Smooth muscle cell of the brain vasculature (primary cell): ENCODE data around the gene AHI1.

Experiments used
- DNase-seq: peaks from one replicate; pipeline ENCODE4 v3.0.0-alpha.2; 2012; ENCODE audit warnings: low read depth, low spot score

Gene AHI1

DNA sequence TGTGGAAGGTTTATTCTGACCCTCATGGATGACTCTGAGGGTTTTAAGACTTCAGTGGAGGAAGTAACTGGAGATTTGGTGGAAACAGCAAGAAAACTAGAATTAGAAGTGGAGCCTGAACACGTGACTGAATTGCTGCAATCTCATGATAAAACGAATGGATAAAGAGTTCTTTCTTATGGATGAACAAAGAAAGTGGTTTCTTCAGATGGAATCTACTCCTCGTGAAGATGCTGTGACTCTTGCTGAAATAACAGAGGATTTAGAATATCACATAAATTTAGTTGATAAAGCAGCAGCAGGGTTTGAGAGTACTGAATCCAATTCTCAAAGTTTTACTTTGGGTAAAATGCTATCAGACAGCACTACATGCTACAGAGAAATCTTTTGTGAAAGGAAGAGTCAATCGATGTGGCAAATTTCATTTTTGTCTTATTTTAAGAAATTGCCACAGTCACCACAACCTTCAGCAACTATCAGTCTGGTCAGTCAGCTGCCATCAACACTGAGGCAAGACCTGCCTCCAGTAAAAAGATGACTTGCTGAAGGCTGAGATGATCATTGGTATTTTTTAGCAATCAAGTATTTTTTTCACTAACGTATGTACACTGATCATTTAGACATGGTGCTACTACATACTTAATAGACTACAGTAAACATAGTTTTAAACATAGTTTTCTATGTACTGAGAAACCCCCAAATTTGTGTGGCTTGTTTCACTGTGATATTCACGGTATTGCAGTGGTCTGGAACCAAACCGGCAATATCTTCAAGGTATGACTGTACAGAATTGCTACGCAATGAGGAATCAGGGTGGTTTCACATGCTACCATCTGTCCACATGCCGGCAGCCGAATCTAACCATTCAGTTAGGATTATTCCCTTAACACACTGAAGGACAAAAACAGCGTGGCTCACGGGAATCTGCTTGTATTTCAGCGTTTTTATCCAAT lies 167.4 kb downstream of the AHI1 start:
- no peak for DNase-seq

DNA sequence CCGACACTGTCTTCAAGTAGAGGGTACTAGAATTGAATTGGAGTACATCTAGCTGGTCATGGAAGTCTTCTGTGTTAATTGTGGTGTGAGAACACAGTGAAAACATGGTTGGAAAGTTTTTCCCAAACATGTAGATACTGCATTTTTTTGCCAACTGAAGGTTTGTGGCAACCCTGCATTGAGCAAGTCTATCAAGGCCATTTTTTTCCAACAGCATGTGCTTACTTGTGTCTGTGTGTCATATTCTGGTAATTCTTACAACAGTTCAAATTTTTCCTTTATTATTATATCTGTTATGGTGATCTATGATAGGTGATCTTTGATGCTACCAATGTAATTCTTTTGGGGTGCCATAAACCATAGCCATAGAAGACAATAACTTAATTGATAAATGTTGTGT lies 169.4 kb downstream of the AHI1 start:
- DNase-seq: no peak

DNA sequence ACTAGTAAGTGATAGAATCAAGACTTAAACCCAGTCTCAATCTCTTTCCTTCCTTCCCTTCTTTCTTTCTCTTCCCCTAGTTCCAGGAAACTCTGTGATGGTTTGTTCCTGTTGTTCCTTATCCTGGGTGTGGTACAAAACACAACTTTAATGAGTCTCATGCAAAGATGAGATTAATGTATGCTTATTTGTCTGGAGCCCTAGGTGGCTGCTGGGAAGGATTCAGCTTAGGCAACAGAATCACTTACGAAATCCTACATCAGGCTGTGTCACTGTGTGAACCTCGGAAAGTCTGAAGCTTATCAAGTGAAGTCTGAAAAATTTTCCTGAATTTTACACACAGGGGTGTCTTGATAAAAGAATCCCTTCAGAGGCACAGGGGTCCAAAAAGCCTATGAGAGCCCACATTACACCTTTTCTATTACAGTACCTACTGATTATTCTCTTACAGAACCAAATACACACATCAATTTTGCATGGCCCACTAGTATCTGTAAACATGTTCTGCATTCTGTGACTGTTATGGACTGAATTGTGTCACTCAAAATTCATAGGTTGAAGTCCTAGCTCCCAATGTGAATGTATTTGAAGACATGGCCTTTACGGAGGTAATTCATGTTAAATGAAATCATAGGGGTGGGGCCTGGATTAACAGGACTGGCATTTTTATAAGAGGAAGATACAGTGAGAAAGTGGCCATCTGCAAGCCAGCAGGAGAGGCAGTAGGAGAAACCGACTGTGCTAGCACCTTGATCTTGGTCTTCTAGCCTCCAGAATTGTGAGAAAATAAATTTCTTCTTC lies 171.7 kb downstream of the AHI1 start:
- DNase-seq: no peak

DNA sequence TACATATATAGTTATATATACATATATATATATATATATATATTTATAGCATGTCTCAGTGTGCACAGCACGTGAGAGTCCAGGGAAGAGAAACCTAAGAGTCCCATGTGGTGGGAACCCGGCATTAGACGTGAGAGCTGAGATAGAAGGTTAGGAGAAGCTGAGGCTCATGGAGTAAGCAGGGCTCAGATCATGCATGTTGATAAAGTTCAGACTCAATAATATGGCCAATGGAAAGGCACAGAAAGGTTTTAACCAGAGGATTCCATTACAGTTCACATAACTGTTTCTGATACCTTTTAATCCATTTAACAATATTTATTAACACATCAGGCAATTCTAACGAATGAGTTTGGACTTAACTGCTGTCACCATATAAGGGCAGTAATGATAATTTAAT lies 173.0 kb downstream of the AHI1 start:
- DNase-seq: no peak

DNA sequence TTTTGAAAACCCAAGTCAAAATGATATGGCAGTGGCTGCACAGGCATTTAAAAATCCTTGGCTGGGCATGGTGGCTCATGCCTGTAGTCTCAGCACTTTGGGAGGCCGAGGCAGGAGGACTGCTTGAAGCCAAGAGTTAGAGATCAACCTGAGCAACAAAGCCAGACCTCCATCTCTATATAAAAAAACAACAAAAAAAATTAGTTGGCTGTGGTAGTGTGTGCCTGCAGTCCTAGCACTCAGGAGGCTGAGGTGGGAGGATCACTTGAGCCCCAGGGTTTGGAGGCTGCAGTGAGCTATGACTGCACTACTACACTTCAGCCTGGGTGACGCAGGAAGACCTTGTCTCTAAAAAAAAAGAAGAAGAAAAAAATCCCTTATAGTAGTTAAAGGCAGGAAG lies 173.6 kb downstream of the AHI1 start:
- DNase-seq: no peak

DNA sequence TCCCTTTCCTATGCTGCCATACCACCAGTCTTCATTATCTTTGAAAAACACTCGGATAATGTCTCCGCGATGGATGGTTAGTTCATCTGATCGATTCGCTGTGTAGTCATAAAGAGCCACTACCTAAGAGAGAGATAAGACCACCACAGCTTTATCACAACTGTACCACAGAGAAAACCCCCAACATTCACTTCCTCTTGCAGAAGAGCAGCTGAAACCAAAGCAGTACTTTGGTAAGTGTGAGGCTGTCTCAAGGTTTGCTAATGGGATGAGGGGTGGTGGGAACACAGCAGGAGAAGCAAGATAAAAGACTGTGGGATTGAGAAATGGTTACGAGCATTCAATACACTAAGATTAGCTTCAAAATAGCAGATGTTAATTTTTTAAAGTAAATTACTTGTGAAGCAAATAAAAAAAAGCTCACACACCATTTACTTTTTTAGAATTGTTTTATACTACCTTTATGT lies 174.3 kb downstream of the AHI1 start:
- no peak for DNase-seq

DNA sequence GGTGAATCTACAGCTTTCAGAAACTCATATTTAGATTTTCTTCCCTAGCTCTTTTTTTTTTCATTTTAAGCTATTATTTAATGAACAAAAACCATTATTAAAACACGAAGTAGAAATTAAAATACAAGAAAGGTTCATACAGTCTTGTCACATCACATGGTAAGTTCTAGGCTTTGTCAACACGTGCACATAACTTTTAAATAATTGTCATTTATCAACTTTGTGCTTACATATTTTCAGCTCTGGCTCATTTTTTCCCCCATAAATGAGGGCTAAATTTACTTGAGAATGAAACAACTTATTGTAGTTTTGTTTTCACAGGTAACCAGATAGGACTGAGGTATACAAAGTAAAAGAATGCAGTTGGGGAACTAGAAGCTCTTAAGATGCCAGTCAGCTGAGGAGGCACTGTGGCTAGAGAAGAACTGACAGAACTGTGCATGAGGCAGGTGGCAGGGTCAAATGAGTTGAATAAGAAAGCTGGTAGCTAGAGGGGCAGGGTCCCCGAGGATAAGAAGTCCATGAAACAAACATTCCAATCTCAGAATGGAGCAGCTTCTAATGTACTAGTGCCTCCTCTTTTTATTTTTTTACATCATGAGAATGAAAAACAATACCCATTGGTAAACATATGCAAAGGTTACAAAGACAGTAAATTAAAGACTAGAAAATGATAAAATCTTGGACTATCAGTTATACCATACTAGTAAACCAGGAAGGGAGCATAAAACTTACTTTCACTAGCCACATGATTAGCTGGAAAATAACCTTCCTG lies 174.9 kb downstream of the AHI1 start:
- DNase-seq: no peak

DNA sequence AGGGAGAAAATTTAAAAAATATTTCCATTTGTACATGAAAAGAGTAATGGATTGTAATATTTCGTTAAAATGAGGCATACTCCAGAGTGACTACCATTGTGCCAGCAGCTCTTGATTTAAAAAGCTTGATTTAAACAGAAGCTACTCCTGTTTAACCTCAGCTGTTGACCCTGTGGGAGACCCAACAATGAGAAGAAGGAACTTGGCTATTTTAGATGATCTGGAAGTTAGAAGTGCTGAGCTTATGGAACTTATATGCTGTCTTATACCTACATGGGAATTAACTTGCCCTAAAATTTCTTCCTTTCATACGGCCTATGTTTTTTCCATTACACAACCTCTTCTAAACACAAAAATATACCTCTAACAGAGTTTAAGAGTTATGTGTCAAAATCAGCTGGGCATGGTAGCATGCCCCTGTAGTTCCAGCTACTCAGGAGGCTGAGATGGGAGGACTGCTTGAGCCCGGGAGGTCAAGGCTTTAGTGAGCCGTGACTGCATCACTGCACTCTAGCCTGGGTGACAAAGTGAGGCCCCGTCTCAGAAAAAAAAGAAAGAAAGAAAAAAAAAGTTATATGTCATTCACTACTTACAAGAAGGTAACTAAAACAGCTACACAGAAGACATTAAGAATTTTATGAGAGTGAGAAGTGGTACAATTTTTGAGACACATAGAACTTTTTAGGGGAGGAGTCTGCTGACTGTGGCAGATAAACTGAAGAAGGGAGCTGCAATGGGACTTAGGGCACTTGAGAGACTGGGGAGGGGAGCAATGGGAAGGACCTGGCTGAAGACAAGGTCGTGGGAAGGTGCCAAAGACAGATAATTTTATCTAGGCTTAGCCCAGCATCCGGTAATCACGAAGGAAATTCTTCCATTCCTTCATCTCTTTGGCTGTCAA lies 176.6 kb downstream of the AHI1 start:
- no peak for DNase-seq

DNA sequence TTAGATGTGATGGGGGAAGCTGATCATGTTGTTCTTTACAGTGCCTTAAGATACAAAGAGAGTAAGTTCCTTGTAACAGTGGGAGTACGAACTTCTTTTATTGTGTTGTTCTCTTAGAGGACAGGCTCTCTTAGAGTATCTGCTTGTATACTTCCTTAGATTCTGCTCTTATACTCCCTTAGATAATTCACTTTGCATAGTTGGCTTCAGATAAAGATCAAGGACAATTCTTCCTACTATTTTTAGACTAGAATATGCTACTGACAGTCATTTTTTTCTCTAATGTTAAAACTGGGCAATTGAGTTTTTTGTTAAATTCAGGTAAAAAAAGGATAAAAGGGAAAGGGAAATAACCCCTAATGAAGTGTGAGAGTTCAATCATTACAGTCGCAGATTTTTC lies 177.7 kb downstream of the AHI1 start:
- DNase-seq: no peak

DNA sequence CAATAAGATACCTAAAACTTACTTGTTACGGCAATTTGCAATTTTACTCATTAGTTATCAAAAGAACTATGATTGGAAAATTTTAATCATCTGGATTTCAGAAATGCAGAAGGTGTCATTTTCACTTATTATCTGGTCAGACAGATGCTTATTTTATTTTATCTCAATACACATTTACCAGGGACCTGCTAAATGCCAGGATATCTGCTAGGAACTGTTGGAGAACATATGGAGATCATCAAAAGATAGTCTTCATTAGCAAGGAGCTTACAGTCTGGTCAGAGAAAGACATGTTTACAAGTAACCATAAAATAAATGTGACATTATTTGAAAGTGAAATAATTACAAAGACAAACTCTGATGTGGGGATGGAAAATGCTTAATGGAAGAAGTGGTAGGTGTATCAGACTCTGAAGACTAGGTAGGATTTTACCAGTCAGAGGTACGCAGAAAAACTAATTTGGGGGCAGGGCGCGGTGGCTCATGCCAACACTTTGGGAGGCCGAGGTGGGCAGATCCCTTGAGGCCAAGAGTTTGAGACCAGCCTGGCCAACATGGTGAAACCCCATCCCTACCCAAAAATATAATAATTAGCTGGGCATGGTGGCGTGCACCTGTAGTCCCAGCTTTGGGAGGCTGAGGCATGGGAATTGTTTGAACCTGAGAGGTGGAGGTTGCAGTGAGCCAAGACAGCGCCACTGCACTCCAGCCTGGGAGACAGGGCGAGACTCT lies 178.6 kb downstream of the AHI1 start:
- no peak for DNase-seq

DNA sequence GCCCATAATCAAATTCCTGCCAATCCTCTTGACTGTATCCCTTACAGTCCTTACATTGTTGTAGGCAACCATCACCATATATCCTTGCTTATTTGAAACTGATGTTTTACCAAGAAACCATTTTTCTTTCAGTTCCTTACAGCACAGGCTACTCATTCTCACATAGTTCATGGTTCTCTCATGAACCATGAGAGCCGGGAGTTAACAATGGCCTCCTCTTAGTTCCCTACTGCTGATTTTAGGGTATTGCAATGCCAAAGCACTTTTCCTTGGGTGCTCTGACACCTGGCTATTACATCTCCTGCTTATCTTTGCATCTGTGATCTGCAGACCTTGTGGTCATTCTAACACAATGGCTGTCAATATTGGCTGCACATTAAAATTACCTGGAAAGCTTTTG lies 183.0 kb downstream of the AHI1 start:
- DNase-seq: no peak

DNA sequence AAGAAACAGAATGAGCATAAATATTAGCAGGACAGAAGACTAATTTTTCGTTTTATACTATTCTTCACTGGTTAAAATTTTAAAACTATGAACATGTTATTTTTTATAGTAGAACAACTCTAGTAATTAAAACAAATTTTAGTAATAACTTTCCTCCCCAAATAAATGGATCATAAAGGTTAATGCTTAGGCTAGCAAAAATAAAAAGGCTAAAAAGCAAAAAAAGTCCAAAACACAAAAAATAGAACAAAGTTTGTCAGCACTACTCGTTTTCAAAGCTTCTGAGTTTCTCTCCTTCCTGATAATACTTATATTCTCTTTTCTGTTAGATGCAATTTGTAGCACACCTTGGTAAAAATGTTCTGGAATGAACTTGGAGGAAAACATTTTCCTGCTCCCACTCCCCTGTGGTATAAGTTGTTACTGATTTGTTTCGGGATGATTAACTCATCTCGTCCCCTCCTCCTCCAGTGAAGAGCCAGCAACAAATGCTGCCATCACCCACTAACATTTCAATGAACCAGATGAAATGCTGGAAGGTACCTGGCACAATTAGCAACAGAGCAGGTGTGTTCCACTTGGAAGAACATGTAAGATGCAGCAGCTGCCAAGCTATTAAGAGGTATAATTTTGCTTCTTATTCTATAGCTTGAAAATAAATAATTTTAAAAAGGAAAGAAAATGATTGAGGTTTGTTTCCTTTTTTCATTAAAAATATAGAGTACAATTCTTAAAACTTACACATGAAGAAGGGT lies 185.9 kb downstream of the AHI1 start:
- no peak for DNase-seq

DNA sequence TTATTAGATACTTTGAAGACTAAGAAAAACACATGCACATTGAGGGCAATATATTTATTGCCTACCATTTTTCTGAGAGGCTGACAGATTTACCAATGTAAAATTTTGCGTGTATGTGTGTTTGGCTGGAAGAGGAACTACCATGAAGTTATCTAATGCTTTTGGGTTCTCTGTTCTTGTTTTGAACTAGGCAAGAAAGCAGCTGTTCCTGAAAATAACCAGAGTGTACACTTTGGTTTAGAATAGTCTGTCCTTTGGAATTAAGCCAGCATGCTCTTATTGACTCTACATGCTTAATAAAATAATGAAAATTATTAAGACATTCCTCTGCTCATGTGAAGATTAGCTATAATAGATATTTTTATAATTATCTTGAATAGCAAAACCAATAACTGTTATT lies 187.2 kb downstream of the AHI1 start:
- no peak for DNase-seq

DNA sequence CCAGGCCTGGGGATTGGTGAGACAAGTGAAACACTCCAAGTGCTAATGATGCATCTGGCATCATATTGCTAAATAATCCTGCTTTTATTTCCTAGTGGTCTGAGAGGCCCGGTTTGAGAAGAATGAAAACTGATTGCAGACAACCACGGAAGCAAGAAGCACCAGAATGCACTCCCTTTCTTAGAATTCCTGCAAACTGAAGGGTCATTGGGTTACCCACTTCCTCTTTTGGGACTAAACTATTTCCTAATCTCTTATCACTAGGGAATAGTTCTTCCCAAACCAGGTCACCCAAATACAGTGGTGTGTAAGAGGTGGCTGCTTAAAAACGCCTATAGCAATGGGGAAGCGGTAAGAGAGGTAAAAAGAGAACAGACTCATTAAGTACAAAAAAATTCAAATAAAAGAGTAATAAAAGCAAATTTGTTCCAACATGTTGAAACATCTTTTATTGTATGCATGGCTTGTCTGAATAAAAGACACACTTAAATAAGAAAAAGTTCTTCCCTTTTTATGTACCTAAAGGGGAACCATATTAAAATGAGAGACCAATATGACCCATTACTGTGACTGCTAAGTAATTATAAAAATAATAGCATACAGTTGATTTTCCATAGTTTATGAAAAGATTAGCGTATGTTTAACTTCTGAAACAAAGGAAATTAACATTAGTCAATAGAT lies 190.7 kb downstream of the AHI1 start:
- no peak for DNase-seq

DNA sequence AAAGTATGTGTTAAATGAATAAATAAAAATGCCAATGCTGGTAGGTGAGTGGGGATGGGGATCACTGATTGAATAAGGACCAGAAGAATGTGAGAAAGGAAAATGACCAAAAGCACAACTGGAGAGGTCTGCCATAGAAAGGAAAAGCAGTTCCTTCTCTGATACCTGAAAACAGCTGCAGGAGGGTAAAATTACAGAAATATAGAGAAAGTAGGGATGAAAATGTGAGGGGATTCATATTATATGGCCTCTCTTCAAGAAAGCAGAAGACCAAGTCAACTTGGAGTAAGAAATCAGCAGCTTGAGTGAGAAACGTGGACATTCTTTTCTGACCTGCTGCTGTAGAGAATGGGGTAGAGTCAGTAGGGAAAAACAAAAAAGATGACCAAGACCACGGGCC lies 191.4 kb downstream of the AHI1 start:
- no peak for DNase-seq

DNA sequence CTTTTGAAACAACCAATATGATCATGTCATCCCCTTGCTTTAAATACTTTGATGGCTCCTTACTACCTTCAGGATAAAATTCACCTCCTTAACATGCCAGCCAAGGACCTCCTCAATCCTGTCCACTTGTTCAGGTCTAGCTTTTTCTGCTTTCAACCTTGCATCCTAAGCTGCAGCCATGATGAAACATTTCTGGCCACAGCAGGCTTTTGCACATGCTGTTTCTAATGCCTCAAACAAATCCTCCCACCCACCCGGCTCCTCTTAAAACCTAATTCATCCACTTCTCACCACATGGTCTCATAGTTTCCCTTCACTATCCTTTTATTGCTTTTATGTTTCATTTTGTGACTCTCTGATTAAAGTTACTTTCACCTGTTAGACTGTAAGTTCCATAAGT lies 191.9 kb downstream of the AHI1 start:
- no peak for DNase-seq

DNA sequence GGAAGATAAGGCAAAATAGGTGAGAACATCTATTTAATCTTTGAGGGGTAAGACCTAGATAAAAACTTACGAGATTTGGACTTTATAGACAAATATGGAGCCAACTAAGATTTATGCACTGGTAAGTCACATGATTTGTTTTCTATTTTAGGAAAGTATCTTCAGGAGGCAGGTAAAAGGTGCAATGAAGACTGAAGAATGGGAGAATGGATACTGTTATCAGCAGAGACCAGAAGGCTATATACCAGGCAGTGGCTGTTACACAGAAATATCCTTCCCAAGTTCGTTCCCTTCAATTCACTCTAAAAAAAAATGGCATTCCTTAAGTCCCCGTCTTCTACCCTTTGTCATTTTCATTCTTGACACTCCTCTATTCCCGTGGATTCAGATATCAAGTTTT lies 192.7 kb downstream of the AHI1 start:
- no peak for DNase-seq

DNA sequence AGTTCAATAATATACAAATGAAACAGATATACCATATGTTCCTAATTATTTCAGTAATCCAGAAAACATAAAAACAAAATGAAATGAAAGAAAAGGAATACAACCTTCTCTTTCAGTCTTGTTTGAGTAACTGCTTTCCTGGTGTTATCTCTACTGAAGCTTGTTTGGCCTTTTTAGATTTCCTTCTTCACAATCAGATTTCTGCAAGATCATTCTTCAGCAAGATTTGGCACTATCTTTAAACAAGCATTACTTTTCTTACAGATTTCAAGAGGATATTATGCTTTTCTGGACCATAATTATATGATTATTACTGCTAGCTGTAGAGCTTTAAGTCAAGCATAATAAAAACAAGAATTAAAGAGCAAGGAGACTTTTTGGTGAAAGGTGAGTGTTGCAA lies 196.2 kb downstream of the AHI1 start:
- no peak for DNase-seq

DNA sequence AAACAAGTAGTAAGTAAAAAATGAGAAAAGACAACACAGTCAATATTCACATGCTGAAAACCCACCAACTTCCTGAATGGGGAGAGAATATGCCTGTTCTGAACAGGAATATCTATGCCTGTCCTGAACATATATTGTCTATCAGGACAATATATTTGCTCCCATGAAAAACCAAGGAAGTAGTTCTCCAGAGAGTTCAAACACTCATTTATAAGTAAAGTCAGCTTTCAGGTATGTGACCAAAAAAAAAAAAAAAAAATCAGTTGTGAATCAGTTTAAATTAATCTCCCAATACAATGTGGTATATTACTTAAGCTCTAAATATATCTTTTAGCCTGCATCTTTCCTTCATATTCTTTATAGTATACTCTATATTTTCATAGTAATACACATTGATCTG lies 197.0 kb downstream of the AHI1 start:
- DNase-seq: no peak
